Transverse colon (tissue), 4 donors: Measurements from ENCODE around the gene CNDP2. TPM values are rescaled to one million over a fixed set of nuclear protein-coding genes. Genes with fewer than 3 reads are reported as not detected.

Experiments used
- DNase-seq: peaks from one replicate; pipeline ENCODE4 v3.0.0-alpha.2; 2019
- H3K27ac ChIP-seq, 4 donors: fragments of 200-600 bp; sonication (generic); 2 replicates each; pipeline ENCODE4 v1.5.1; 2016 to 2018; ENCODE audit warnings: inconsistent platforms in 4 of 4
- H3K27me3 ChIP-seq: fragments of 200-600 bp; sonication (generic); 2 replicates; pipeline ENCODE4 v1.5.1; 2017; ENCODE audit warnings: inconsistent platforms
- H3K36me3 ChIP-seq, 4 donors: fragments of 200-600 bp; sonication (generic); 2 replicates each; pipeline ENCODE4 v1.5.1; 2017 to 2019; ENCODE audit warnings: inconsistent platforms in 4 of 4
- H3K4me1 ChIP-seq, 4 donors: fragments of 200-600 bp; sonication (generic); 2 replicates each; pipeline ENCODE4 v1.5.1; 2017 to 2020; ENCODE audit warnings: inconsistent platforms in 4 of 4
- H3K4me3 ChIP-seq, 4 donors: fragments of 200-600 bp; sonication (generic); 1 replicate in 1 of 4; 2 replicates in 3 of 4; pipeline versions ENCODE4 v1.5.1 to v1.6.1; 2017 to 2019; ENCODE audit warnings: inconsistent platforms in 4 of 4
- H3K9me3 ChIP-seq, 2 donors: fragments of 200-600 bp; sonication (generic); 2 replicates each; pipeline ENCODE4 v1.5.1; 2017 to 2019; ENCODE audit warnings: inconsistent platforms in 2 of 2
- EP300 ChIP-seq: sonication (generic); formaldehyde crosslinking; IDR thresholded peaks from one replicate; pipeline ENCODE4 v1.6.1; 2017; ENCODE audit warnings: antibody characterized with exemption, low read depth
- POLR2A ChIP-seq: fragments of 450-650 bp; IDR thresholded peaks from one replicate; pipeline ENCODE4 v1.6.1; 2016; ENCODE audit warnings: antibody characterized with exemption, mild to moderate bottlenecking, moderate library complexity
- POLR2AphosphoS5 ChIP-seq, 3 donors: sonication (generic); formaldehyde crosslinking; IDR thresholded peaks; one replicate each; pipeline ENCODE4 v1.6.1; 2016; ENCODE audit warnings: antibody characterized with exemption in 3 of 3
- WGBS, 2 donors: methylation state at CpG; one replicate each; pipeline ENCODE4 v1.1.5; 2018; ENCODE audit warnings: low coverage in 1 of 2; 5-methylcytosine and 5-hydroxymethylcytosine counted together
- in situ Hi-C, 4 donors: fragments of 200-750 bp; cut with MboI; loops; one replicate each; pipeline versions ENCODE4 v1.15.0 to v1.15.1; 2017; ENCODE audit warnings: low sequenced_read_pairs in 3 of 4, low pct_ligation_motif_present in 1 of 4, low pct_unique_long_range_greater_than_20kb in 1 of 4
- intact Hi-C: fragments of 100-400 bp; cut with DNase I; formaldehyde crosslinking; loops from one replicate; pipeline ENCODE4 v1.15.1; 2023; ENCODE audit warnings: low total_unique reads
- total RNA-seq, 4 donors: library from RNA; depleted of rRNA; stranded (reverse); fragments of >200 nt; gene quantifications; one replicate each; pipeline ENCODE4 v1.1.0, GENCODE V29; 2016
- TF ChIP-seq, protein P1 (sequence below), 5 experiments: fragments of 200-600 bp in 3 of 5; fragments of 450-650 bp in 2 of 5; sonication (generic) in 3 of 5; IDR thresholded peaks; 1 replicate in 2 of 5; 2 replicates in 3 of 5; pipeline ENCODE4 v1.5.1; 2016 to 2017; ENCODE audit warnings: antibody characterized with exemption in 5 of 5, inconsistent platforms in 3 of 5, mild to moderate bottlenecking in 2 of 5, moderate library complexity in 1 of 5

The CNDP2 gene
- total RNA-seq, 4 donors from 2014 or later: 143 to 284 (median 155) TPM

DNA sequence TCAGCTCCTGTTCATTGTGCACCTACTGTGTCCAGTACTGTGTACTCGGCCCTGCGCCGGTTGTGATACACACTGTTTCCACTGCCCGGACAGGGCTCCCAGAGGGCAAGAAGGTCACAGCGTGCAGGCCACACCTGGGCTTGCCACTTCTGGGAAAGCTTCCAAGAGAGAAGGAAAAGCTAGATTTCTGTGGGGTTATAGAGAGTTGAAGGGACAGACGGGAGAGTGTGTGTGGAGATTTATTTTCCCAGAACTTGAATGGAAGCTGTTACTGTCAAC is 34.4 kb downstream of the CNDP2 start:
- no peak overlapping the region for H3K4me3 ChIP-seq
- WGBS, 2 donors: 75% methylated on average over 6 of the region's 6 CpGs; no CpG with 5 or more reads in 1 of the 2 donors
- no peak for DNase-seq
- H3K4me1 ChIP-seq: peaks cover 0 to 8% (median 0%) of the 10 kb centered on the region in 4 donors
- H3K9me3 ChIP-seq: no peaks in the 10 kb centered on the region
- H3K36me3 ChIP-seq: no peaks in the 10 kb centered on the region
- no peak overlapping the region for H3K27ac ChIP-seq
- TF ChIP-seq, protein P1, sequence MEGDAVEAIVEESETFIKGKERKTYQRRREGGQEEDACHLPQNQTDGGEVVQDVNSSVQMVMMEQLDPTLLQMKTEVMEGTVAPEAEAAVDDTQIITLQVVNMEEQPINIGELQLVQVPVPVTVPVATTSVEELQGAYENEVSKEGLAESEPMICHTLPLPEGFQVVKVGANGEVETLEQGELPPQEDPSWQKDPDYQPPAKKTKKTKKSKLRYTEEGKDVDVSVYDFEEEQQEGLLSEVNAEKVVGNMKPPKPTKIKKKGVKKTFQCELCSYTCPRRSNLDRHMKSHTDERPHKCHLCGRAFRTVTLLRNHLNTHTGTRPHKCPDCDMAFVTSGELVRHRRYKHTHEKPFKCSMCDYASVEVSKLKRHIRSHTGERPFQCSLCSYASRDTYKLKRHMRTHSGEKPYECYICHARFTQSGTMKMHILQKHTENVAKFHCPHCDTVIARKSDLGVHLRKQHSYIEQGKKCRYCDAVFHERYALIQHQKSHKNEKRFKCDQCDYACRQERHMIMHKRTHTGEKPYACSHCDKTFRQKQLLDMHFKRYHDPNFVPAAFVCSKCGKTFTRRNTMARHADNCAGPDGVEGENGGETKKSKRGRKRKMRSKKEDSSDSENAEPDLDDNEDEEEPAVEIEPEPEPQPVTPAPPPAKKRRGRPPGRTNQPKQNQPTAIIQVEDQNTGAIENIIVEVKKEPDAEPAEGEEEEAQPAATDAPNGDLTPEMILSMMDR (IDR thresholded peaks at IDR 0.05): no peak
- TF ChIP-seq POLR2AphosphoS5 (IDR thresholded peaks at IDR 0.05) (no peak), POLR2A (no peak), EP300 (no peak)
- H3K27me3 ChIP-seq: no peaks in the 10 kb centered on the region
- intact Hi-C loops (no loop called here), in situ Hi-C loops (no loop called here)

DNA sequence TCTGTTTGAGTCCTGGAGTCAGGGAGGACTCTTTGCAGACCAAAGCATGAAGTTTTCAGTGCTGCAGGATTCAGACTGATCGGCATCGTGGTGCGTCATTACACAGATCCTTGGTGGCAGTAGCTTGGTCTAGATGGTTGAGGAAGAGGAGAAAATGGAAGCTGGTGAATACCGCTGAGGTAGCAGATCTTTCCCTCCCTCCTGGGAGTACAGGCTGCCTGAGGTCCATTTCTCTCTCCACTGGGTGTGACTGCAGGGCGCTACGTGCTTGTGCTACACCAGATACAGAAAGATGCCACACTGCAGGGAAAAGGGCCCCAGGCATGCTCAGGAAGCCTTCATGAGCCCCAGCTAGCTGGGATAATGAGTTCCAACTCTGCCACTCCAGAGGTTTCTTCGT is 34.9 kb downstream of the CNDP2 start:
- no peak for DNase-seq
- no peaks in the 10 kb centered on the region for H3K36me3 ChIP-seq
- H3K4me3 ChIP-seq: no peak overlapping the region
- H3K9me3 ChIP-seq: no peaks in the 10 kb centered on the region
- H3K27me3 ChIP-seq: no peaks in the 10 kb centered on the region
- TF ChIP-seq POLR2AphosphoS5 (IDR thresholded peaks at IDR 0.05): no peak
- TF ChIP-seq, protein P1 (IDR thresholded peaks at IDR 0.05): no peak
- TF ChIP-seq POLR2A: no peak
- TF ChIP-seq EP300: no peak
- 85 to 90% methylated on average over 2 to 7 of the region's 7 CpGs for WGBS, 2 donors
- in situ Hi-C loops (no loop called here), intact Hi-C loops (no loop called here)
- peaks cover 0 to 5% (median 0%) of the 10 kb centered on the region in 4 donors for H3K4me1 ChIP-seq
- H3K27ac ChIP-seq: no peak overlapping the region

- no peaks in the 10 kb centered on the region for H3K4me1 ChIP-seq
- no peaks in the 10 kb centered on the region for H3K36me3 ChIP-seq
- H3K4me3 ChIP-seq: no peak overlapping the region
- no peak for DNase-seq
- TF ChIP-seq POLR2AphosphoS5 (IDR thresholded peaks at IDR 0.05) (no peak), EP300 (no peak), POLR2A (no peak)
- TF ChIP-seq, protein P1 (IDR thresholded peaks at IDR 0.05): no peak
- in situ Hi-C loops (no loop called here), intact Hi-C loops (no loop called here)
- H3K27me3 ChIP-seq: no peaks in the 10 kb centered on the region
- 69 to 100% methylated on average over 3 to 9 of the region's 9 CpGs for WGBS, 2 donors
- H3K9me3 ChIP-seq: no peaks in the 10 kb centered on the region
- no peak overlapping the region for H3K27ac ChIP-seq
Measured at GRCh38 chr18:74532511-74533025, 36.4 kb downstream of the CNDP2 start.

DNA sequence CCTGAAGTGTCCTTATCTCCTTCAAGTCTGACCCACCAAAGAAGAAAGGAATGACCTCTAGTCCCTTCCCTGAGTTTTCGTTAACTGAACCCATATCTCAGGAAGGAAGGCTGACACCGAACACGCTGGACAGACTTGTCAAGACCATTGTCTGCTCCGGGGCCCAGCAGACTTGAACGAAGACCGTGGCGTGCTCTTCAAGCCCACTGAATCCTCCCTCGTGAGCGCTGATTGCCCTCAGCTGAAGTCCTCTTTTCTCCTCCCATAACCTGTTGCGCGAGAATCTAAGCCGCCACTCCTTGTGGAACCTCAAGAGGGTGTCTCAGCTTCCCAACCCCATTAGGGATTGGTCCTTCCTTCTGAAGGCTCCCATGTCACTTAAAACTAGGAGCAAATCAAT is 37.5 kb downstream of the CNDP2 start:
- Histone ChIP-seq H3K27ac (no peak overlapping the region), H3K36me3 (no peaks in the 10 kb centered on the region), H3K4me3 (no peak overlapping the region), H3K4me1 (no peaks in the 10 kb centered on the region), H3K9me3 (no peaks in the 10 kb centered on the region), H3K27me3 (no peaks in the 10 kb centered on the region)
- no peak for TF ChIP-seq POLR2AphosphoS5 (IDR thresholded peaks at IDR 0.05)
- no peak for TF ChIP-seq POLR2A
- TF ChIP-seq, protein P1 (IDR thresholded peaks at IDR 0.05): no peak
- TF ChIP-seq EP300: no peak
- intact Hi-C loops (no loop called here), in situ Hi-C loops (no loop called here)
- no peak for DNase-seq
- WGBS, 2 donors: 87 to 95% methylated on average over 3 to 12 of the region's 12 CpGs
